BJ (cell line): Measurements from ENCODE around the gene FBXO3. TPM values are rescaled to one million over a fixed set of nuclear protein-coding genes. Genes with fewer than 3 reads are reported as not detected.

Experiments
- CTCF ChIA-PET: fragments of 350-600 bp; formaldehyde crosslinking; extraction: SDS; loops from one replicate; lab custom pipeline; 2021; ENCODE audit warnings: antibody characterized with exemption, inconsistent platforms; lab: Yijun Ruan, JAX
- POLR2A ChIA-PET: fragments of 300-600 bp; sonication (Branson Sonifier 250); formaldehyde crosslinking; extraction: SDS; loops from one replicate; lab custom pipeline; 2021; ENCODE audit warnings: antibody characterized with exemption; lab: Charles Lee
- DNase-seq: peaks from one replicate; pipeline ENCODE4 v3.0.0-alpha.2; 2011; ENCODE audit warnings: low read depth
- H3K27me3 ChIP-seq: 2 replicates; pipeline ENCODE4 v1.6.0; 2011; ENCODE audit warnings: low read length; ENCODE audit not compliant: control insufficient read depth, insufficient read depth
- H3K36me3 ChIP-seq: 2 replicates; pipeline ENCODE4 v1.5.1; 2011; ENCODE audit warnings: low read length; ENCODE audit not compliant: control insufficient read depth, insufficient read depth
- H3K4me3 ChIP-seq: 2 replicates; pipeline ENCODE4 v1.5.1; 2011; ENCODE audit warnings: low read depth, mild to moderate bottlenecking, control low read depth, low read length
- polyA plus RNA-seq: library from polyadenylated mRNA; depleted of rRNA; stranded (reverse); fragments of >200 nt; gene quantifications from 2 replicates; pipeline ENCODE4 v1.2.3, GENCODE V29; 2011
- TF ChIP-seq, protein P1 (sequence below): IDR thresholded peaks from 2 replicates; pipeline ENCODE4 v1.5.1; 2011; ENCODE audit warnings: low read depth, mild to moderate bottlenecking, control low read depth, inconsistent platforms, low read length, moderate library complexity; ENCODE audit not compliant: insufficient read depth

FBXO3 gene
- polyA plus RNA-seq, 1 experiment = 22.8 TPM

DNA sequence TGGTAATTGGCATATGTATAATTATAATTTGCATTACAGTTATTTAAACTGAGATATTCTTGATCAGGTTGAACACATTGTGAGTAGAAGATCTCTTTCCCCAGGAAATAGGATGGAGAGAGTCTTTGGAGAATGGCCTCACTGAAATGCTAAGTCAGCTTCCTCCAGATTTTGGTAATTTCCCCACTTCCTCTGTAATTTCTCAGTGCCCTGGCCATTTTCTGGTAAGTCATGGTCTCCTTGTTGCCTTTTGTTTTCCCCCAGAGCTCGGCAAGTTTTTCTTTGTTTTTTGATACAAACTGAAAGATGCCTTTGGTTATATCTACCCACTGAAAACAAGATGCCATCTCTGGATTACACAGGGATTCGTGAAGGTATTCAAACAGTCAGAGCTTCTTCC is 12.8 kb upstream of the FBXO3 start:
- no peak for DNase-seq
- ChIA-PET CTCF (interaction anchor here (1.0 to 1.1 kb wide), 2 partner anchors 21 to 24 kb away, joined by 3 to 4 read pairs; no protein-coding TSS in a partner anchor), POLR2A (no interaction called here)
- TF ChIP-seq, protein P1, sequence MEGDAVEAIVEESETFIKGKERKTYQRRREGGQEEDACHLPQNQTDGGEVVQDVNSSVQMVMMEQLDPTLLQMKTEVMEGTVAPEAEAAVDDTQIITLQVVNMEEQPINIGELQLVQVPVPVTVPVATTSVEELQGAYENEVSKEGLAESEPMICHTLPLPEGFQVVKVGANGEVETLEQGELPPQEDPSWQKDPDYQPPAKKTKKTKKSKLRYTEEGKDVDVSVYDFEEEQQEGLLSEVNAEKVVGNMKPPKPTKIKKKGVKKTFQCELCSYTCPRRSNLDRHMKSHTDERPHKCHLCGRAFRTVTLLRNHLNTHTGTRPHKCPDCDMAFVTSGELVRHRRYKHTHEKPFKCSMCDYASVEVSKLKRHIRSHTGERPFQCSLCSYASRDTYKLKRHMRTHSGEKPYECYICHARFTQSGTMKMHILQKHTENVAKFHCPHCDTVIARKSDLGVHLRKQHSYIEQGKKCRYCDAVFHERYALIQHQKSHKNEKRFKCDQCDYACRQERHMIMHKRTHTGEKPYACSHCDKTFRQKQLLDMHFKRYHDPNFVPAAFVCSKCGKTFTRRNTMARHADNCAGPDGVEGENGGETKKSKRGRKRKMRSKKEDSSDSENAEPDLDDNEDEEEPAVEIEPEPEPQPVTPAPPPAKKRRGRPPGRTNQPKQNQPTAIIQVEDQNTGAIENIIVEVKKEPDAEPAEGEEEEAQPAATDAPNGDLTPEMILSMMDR = no peak
- peaks cover 7% of the 10 kb centered on the region for H3K27me3 ChIP-seq
- H3K4me3 ChIP-seq = no peak overlapping the region
- no peaks in the 10 kb centered on the region for H3K36me3 ChIP-seq

DNA sequence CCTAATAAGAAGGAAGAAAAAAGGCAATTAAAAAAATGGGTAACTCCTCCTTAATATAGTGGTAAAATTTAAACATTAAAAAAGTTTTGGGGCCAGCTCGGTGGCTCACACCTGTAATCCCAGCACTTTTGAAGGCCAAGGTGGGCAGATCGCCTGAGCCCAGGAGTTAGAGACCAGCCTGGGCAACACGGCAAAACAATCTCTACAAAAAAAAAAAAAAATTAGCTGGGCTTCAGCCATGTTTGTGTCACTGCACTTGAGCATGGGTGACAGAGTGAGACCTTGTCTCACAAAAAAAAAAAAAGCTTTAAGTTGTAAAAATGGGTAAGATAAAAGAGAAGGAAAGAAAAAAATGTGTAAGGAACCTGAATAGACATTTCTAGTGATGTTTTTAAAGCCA is 11.3 kb upstream of the FBXO3 start:
- TF ChIP-seq, protein P1 = no peak
- DNase-seq = no peak
- peaks cover 5% of the 10 kb centered on the region for H3K27me3 ChIP-seq
- POLR2A ChIA-PET = no interaction called here
- H3K36me3 ChIP-seq = no peaks in the 10 kb centered on the region
- CTCF ChIA-PET = interaction anchor here (0.7 to 3.2 kb wide), 3 partner anchors 22 to 73 kb away, joined by 3 to 15 read pairs (median 3); no protein-coding TSS in a partner anchor
- no peak overlapping the region for H3K4me3 ChIP-seq

- DNase-seq = peak; percentile 23
- Histone ChIP-seq H3K4me3 (no peak overlapping the region), H3K27me3 (0 out of 2 replicates have a peak, but pooled peaks cover 2% of the 10 kb centered on the region), H3K36me3 (no peaks in the 10 kb centered on the region)
- TF ChIP-seq, protein P1 = no peak
- ChIA-PET CTCF (interaction anchor here (0.8 to 4.9 kb wide), 2 partner anchors 28 to 78 kb away, joined by 3 to 34 read pairs; no protein-coding TSS in a partner anchor), POLR2A (no interaction called here)
These were observed 5.7 kb upstream of the FBXO3 start for GRCh38 chr11:33779849-33780528.

- TF ChIP-seq, protein P1 = no peak
- Histone ChIP-seq H3K36me3 (no peaks in the 10 kb centered on the region), H3K4me3 (no peak overlapping the region), H3K27me3 (no peaks in the 10 kb centered on the region)
- POLR2A ChIA-PET = no interaction called here
- DNase-seq = peak; percentile 26
- CTCF ChIA-PET = interaction anchor here (0.9 to 4.9 kb wide), 2 partner anchors 30 to 103 kb away, joined by 3 to 34 read pairs; no protein-coding TSS in a partner anchor
These were observed 4.4 kb upstream of the FBXO3 start for GRCh38 chr11:33778675-33779074.

GRCh38 chr11:33777906-33778305 is 3.6 kb upstream of the FBXO3 start:
- POLR2A ChIA-PET = no interaction called here
- no peak for DNase-seq
- CTCF ChIA-PET = interaction anchor here (1.3 to 2.1 kb wide), 2 partner anchors 30 to 51 kb away, joined by 3 to 8 read pairs; no protein-coding TSS in a partner anchor

More at GRCh38 chr11:33777906-33778305, 3.6 kb upstream of the FBXO3 start:
- no peaks in the 10 kb centered on the region for H3K36me3 ChIP-seq
- TF ChIP-seq, protein P1 = no peak
- H3K27me3 ChIP-seq = no peaks in the 10 kb centered on the region
- H3K4me3 ChIP-seq = no peak overlapping the region
